ENCODE results near the gene ZC2HC1C.

DNA sequence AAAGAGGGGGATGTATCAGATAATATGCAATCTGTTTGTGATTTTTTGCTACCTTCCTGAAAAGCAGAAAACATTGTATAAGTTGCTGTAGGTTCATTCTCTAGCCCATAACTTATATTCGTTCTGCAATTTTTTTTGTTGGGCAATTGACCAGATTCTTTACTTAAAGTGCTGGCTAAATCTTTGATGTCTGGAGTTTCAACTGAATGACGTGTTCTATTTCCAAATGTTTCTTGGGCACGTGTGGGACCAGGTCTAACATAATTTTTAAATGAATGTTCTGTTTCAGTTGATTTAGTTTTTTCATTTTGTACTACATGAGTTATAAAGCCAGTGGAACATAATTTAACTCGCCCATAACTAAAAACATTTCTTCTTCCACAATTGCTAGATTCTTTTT lies 21.9 kb upstream of the ZC2HC1C start:
- no peak for TF ChIP-seq CTBP1 (IDR thresholded peaks at IDR 0.05; ENCODE audit: borderline replicate concordance)
- no peak for TF ChIP-seq PKNOX1 (IDR thresholded peaks at IDR 0.05)
- TF ChIP-seq SUZ12 (IDR thresholded peaks at IDR 0.05) = no peak
- TF ChIP-seq HDGF (IDR thresholded peaks at IDR 0.05; ENCODE audit: borderline replicate concordance) = no peak
- no peak for TF ChIP-seq TARDBP (IDR thresholded peaks at IDR 0.05)
- TF ChIP-seq SP1 (IDR thresholded peaks at IDR 0.05) = no peak
- TF ChIP-seq LEF1 (IDR thresholded peaks at IDR 0.05; ENCODE audit: borderline replicate concordance) = no peak
- no peak for TF ChIP-seq ELF4 (IDR thresholded peaks at IDR 0.05)
- TF ChIP-seq BHLHE40 (IDR thresholded peaks at IDR 0.05; ENCODE audit: borderline replicate concordance) = no peak

Measured in HEK293T (cell line).